BE2C (cell line): ENCODE results near the gene EFNA3.

Source experiments
- DNase-seq: peaks from one replicate; pipeline ENCODE4 v3.0.0-alpha.2; 2020
- H3K27me3 ChIP-seq: fragments of 250-450 bp; sonication (Bioruptor Pico); 2 replicates; pipeline ENCODE4 v1.5.1; 2020; ENCODE audit warnings: mild to moderate bottlenecking
- H3K36me3 ChIP-seq: fragments of 250-450 bp; sonication (Bioruptor Pico); 2 replicates; pipeline ENCODE4 v1.5.1; 2020; ENCODE audit warnings: mild to moderate bottlenecking
- H3K4me1 ChIP-seq: fragments of 250-450 bp; sonication (Bioruptor Pico); 2 replicates; pipeline ENCODE4 v1.5.1; 2020
- H3K4me3 ChIP-seq: 2 replicates; pipeline ENCODE4 v1.5.1; 2011; ENCODE audit warnings: low read depth, low read length
- H3K9me3 ChIP-seq: fragments of 250-450 bp; sonication (Bioruptor Pico); 2 replicates; pipeline ENCODE4 v1.5.1; 2020
- CTCF ChIP-seq: IDR thresholded peaks from 2 replicates; pipeline ENCODE4 v1.5.1; 2012; ENCODE audit warnings: mild to moderate bottlenecking, low read depth, low read length

The EFNA3 gene

GRCh38 chr1:155091071-155092051 is 12.7 kb downstream of the EFNA3 start:
- peak; percentile 91 for DNase-seq
- H3K9me3 ChIP-seq = no peaks in the 10 kb centered on the region
- no peaks in the 10 kb centered on the region; the same call in 1 of the 2 replicates for H3K27me3 ChIP-seq
- peak overlapping the region; percentile 27 for H3K4me3 ChIP-seq
- peak; percentile 96 for TF ChIP-seq CTCF
- no peaks in the 10 kb centered on the region for H3K36me3 ChIP-seq
- peaks cover 17% of the 10 kb centered on the region for H3K4me1 ChIP-seq

- no peak for DNase-seq
- TF ChIP-seq CTCF = no peak
- Histone ChIP-seq H3K36me3 (no peaks in the 10 kb centered on the region), H3K27me3 (no peaks in the 10 kb centered on the region; the same call in 1 of the 2 replicates), H3K4me3 (no peak overlapping the region), H3K9me3 (no peaks in the 10 kb centered on the region), H3K4me1 (peaks cover 17% of the 10 kb centered on the region)
Observed at GRCh38 chr1:155092131-155092530, 13.5 kb downstream of the EFNA3 start.

GRCh38 chr1:155092641-155093040 is 14.0 kb downstream of the EFNA3 start:
- Histone ChIP-seq H3K9me3 (no peaks in the 10 kb centered on the region), H3K36me3 (no peaks in the 10 kb centered on the region), H3K27me3 (no peaks in the 10 kb centered on the region; the same call in 1 of the 2 replicates), H3K4me1 (peaks cover 17% of the 10 kb centered on the region), H3K4me3 (no peak overlapping the region)
- no peak for TF ChIP-seq CTCF
- DNase-seq = no peak

- Histone ChIP-seq H3K27me3 (no peaks in the 10 kb centered on the region; the same call in 1 of the 2 replicates), H3K4me1 (peaks cover 17% of the 10 kb centered on the region), H3K9me3 (no peaks in the 10 kb centered on the region), H3K36me3 (no peaks in the 10 kb centered on the region), H3K4me3 (no peak overlapping the region)
- TF ChIP-seq CTCF = peak; percentile 51
- DNase-seq = peak; percentile 85
Observed at GRCh38 chr1:155093911-155094621, 15.4 kb downstream of the EFNA3 start.

- Histone ChIP-seq H3K9me3 (no peaks in the 10 kb centered on the region), H3K4me1 (peaks cover 17% of the 10 kb centered on the region), H3K36me3 (no peaks in the 10 kb centered on the region), H3K27me3 (no peaks in the 10 kb centered on the region; the same call in 1 of the 2 replicates), H3K4me3 (no peak overlapping the region)
- DNase-seq = no peak
- TF ChIP-seq CTCF = no peak
Observed at GRCh38 chr1:155094622-155094948, 15.9 kb downstream of the EFNA3 start.

- TF ChIP-seq CTCF = no peak
- DNase-seq = no peak
- Histone ChIP-seq H3K9me3 (no peaks in the 10 kb centered on the region), H3K4me3 (no peak overlapping the region), H3K27me3 (no peaks in the 10 kb centered on the region; the same call in 1 of the 2 replicates), H3K4me1 (peaks cover under 1% of the 10 kb centered on the region; the same call in 1 of the 2 replicates), H3K36me3 (no peaks in the 10 kb centered on the region)
Observed at GRCh38 chr1:155099331-155099730, 20.7 kb downstream of the EFNA3 start.
